ENCODE measurements around the gene GLS.

GLS gene

GRCh38 chr2:190997526-190998113 is 117.0 kb downstream of the GLS start:
- DNase-seq, result no peak

GRCh38 chr2:190999058-190999457 is 118.4 kb downstream of the GLS start:
- DNase-seq, result no peak

DNA sequence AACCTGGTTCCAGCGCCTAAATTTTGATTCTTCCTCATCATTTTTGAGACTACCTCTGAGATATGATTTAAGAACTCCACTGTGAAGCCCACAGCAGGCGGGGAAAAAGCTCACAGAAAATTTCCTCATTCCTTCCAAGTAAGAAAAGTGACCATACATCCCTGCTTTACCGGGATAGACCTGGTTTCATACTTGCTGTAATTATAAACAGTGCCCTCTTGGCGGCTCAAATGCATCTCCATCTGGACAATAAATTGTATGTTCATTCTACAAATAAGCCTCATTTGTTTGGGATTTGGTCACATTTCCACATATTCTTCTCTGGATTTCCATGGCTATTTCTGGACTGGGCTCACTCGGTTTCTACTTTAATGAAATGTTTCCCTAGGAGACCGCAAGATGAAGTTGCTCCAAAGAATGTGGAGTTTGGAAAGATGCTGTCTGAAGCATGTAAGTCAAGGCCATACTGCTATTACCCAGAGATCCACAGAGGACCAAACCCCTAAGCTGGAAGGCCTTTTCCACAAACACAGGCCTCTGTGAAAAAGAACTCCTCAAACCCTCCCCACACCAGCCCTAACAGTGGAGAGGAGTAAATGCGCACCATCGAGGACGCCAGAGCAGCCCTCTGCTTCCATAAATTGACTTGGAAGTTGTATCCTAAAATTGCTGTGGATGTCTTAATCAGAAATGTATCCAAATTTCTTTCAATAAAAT is 119.5 kb downstream of the GLS start:
- no peak for DNase-seq

DNA sequence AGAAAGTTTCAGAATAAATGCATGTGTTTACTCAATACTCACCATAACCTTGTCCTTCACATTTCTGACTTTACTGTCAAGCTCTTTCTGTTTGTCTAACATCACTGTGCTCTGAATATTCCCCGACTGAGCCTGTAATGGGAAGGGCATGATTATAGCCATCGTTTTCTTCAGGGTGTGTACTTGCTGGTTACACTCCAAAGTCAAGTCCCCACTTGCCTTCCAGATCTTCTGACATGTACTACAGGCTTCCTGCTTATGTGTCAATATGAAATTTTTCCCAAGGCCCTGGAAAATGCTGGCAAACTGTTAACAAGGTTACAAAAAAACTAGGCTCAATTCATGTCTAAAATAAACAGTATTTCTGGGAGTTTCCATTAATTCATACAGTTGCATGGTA is 120.4 kb downstream of the GLS start:
- no peak for DNase-seq

DNA sequence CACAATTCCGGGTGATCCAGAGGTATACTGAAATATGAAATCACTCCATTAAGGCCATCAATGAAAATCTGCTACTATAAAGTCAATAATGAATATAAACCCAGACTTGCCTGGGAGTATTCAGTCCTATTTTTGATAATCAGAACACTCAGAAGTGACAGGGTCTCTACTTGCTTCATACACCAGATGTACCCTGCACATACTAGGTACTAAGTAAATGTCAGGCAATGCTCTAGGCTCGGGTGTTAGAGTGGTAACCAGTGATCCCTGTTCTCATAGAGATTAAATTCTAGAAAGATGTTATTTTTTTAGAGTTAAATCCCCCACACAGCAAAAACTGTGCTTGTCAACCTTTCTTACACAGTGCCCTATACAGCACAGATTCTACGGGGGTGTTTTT is 121.0 kb downstream of the GLS start:
- DNase-seq, result no peak

- no peak for DNase-seq
Measured at GRCh38 chr2:191003405-191004309, 123.0 kb downstream of the GLS start.

- no peak for DNase-seq
Measured at GRCh38 chr2:191006297-191006696, 125.7 kb downstream of the GLS start.

GRCh38 chr2:191006997-191007783 is 126.6 kb downstream of the GLS start:
- DNase-seq, result no peak

DNA sequence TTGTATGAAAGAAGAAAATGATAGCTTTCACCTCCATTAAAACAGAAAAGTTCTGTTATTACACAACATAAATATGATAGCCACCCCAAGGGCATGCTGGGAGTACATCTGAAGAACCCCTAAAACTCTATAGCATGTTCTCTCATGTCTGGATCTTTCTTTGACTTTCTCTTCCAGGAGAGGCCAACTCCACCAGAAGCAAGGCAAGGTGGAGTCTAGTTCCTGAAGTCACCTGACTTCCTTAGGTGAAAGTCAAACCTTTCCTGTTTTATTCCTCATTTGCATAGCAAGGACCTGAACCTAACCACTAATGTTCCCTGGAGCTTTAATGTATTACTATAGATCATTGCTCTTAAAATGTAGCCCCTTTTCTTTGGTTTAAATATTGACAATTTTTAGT is 127.7 kb downstream of the GLS start:
- no peak for DNase-seq

DNA sequence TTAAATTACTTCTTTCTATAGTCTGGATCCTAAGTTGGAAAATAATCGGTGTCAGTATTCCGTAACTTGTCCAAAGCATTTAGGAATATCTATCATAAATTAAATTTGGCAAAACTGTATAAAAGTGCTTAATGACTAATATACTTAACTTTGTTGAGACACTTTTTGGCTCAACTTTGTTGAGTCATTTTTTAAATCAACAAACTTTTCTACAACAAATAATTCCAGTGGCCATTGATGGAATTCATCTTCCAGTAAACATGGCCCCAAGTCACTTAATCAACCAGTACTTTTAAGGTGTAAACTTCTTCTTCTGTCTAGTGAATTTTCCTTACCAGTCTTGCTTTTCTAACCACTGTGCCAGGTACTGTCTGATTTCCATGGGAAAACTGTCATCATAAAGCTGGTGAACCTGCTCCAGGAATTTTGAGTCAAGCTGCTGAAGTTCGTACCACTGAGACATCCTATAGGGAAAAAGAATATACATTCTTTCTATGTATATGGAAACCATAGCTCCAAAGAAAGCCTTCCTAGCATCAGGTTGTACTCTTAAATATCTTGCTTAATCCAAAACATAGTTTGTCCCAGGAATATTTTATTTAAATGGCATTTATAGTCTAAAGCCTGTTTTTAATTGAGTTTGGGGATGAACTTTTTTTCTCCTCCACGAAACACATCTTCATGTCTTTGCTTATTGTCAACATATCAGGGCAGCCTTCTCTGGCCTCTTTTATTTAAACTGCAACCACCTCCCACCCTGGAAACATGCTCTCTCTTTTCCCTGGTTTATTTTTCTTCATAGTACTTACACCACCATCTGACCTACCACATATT is 129.1 kb downstream of the GLS start:
- no peak for DNase-seq

- no peak for DNase-seq
Measured at GRCh38 chr2:191010887-191011885, 130.6 kb downstream of the GLS start.

DNA sequence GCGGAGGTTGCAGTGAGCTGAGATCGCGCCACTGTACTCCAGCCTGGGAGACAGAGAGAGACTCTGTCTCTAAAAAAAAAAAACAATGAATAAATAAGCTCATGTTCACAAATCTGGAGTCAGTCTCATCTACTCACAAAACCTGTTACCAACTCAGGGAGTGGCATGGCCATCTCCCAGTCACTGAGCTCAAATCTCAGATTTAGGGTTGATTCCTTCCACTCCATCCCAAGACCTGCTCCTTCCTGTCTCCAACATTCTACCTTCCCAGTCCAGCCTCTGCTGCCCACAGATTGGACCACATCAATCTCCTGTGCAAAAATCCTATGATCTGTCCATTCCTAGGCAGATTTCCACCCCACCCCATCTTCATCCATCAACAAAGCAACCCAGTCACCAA is 131.7 kb downstream of the GLS start:
- no peak for DNase-seq

DNA sequence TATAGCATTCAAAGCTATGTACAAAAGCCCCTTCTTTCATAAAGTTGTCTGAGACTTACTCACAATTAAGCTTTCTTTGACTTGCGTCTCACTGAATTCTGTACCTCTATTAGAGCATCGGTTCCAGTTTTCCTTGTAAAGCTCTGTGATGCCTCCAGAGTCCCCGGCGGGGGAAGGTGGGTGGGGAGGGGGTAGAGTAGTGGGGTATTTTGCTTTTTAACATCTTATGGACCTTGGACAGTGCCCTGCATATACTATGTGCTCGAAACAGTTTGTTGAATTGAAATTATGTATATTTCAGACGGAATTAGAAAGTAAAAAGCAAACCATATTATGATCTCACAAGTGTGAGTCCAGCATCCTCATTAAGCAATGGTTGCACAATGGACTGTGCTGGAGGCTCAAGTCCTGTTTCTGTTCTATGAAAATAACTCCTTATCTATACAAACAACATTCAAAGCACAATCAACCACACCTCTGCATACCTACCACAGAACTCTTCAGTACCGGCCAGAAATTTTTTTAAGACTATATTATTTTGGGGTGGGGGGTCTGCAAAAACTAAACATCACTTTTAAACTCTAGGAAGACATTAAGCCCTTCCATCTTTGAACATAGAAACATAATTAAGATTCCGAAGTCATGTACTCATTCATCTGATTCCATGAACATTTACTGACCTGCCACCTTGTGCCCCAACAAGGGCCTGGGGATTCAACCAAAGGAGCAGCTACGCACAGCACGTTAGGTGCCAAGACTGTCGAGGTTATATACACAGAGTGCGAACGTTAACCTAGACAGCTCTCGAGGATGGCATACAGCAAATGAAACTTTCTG is 132.4 kb downstream of the GLS start:
- no peak for DNase-seq

DNA sequence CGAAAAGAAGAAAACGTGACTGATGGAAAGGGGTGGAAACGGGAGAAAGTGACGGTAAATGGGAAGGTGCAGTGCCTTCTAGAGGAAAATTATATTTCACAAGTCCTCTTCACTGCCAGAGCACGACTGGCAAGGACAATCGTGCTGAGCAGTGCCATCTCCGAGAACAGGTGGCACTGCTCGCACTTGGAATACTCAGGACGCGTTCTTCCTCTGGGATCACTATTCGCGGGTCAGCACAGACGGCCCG is 133.0 kb downstream of the GLS start:
- no peak for DNase-seq

DNA sequence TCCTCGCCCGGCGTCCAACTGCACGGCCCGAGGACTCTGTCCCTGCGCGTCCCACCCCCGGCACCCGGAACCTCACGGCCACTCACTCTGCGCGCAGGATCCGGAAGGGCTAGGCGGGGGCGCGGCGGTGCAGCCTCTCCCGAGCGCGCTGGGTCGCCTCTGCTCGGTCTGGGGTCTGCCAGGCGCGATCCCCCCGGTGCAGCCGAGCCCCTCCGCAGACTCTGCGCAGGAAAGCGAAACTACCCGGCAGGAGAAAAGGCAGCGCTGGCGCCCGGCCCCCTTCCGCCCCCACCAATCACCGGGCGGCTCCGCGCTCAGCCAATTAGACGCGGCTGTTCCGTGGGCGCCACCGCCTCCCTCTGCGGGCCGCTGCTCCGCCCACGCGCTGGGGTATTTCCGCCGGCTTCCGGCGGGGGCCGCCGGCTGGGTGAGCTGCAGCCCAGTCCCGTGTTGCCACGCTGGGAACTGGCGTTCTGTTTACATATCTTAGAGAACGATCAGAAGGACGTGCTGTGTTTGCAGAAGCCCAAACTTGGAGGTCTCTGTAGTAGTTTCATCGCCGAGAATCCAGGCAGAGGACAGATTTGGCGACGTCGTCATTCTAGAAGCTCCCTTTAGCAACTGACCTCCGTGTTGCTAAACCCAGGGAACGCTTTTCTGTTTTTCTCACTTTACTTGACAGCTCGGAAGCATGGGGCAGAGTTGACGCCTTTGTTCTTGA is 133.5 kb downstream of the GLS start, which contains the start of gene STAT1:
TSS of gene STAT1 (minus strand) at position 240 of the 721 bp plus-strand sequence. CDS start 4,168 bp downstream, outside the sequence.
- DNase-seq, result peak; percentile 97

DNA sequence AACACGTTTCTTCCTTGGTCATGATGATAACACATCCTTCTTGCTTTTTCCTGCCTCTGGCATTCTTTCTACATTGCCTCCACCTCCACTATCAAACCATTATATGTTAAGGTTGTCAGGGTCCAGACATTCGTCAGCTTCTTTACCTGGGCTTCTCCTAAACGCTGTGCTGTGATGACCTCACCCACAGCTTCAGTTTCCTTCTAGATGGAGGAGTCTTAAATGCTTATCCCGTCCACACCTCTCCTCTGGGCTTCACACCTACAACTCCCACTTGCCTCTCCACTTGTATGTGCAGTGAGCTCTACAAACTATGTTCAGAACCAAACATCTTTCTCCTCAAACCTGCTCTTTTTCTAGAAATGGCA is 134.0 kb downstream of the GLS start:
- no peak for DNase-seq

Measured in activated CD4-positive, alpha-beta T cell treated with anti-CD3 and anti-CD28 coated beads for 48 hours (primary cell).